H9 (cell line): ENCODE measurements around the gene ATG7. TPM values are rescaled to one million over a fixed set of nuclear protein-coding genes. Genes with fewer than 3 reads are reported as not detected.

Experiments used
- DNase-seq: peaks from one replicate; pipeline ENCODE4 v3.0.0-alpha.2; 2017
- H2AFZ ChIP-seq: one replicate; pipeline ENCODE4 v1.6.1; 2013; ENCODE audit warnings: mild to moderate bottlenecking, low read length, control low read depth, moderate library complexity
- H2AK5ac ChIP-seq: 2 replicates; pipeline ENCODE4 v1.6.1; 2013; ENCODE audit warnings: low read length, control low read depth, mixed read lengths; ENCODE audit not compliant: insufficient read length
- H2BK120ac ChIP-seq: one replicate; pipeline ENCODE4 v1.6.1; 2013; ENCODE audit warnings: low read depth, mild to moderate bottlenecking, low read length, control low read depth, inconsistent platforms; ENCODE audit not compliant: poor library complexity, severe bottlenecking
- H2BK12ac ChIP-seq: 2 replicates; pipeline ENCODE4 v1.6.1; 2013; ENCODE audit warnings: low read length, control low read depth, mixed read lengths, low read depth; ENCODE audit not compliant: insufficient read length
- H2BK15ac ChIP-seq: 2 replicates; pipeline ENCODE4 v1.6.1; 2013; ENCODE audit warnings: low read depth, low read length, control low read depth
- H2BK20ac ChIP-seq: one replicate; pipeline ENCODE4 v1.6.1; 2013; ENCODE audit warnings: low read depth, mild to moderate bottlenecking, low read length, control low read depth, inconsistent platforms; ENCODE audit not compliant: poor library complexity, severe bottlenecking
- H2BK5ac ChIP-seq: 2 replicates; pipeline ENCODE4 v1.6.1; 2013; ENCODE audit warnings: low read length, control low read depth, mixed read lengths; ENCODE audit not compliant: insufficient read length
- H3K14ac ChIP-seq: 2 replicates; pipeline ENCODE4 v1.6.1; 2013; ENCODE audit warnings: low read length, control low read depth; ENCODE audit not compliant: insufficient read depth
- H3K18ac ChIP-seq: 2 replicates; pipeline ENCODE4 v1.6.1; 2013; ENCODE audit warnings: low read depth, mild to moderate bottlenecking, mixed read lengths, low read length, control low read depth; ENCODE audit not compliant: insufficient read length
- H3K23ac ChIP-seq: 2 replicates; pipeline ENCODE4 v1.6.1; 2013; ENCODE audit warnings: low read length, control low read depth, mixed read lengths, low read depth; ENCODE audit not compliant: insufficient read length
- H3K23me2 ChIP-seq: 2 replicates; pipeline ENCODE4 v1.6.1; 2013; ENCODE audit warnings: low read depth, mild to moderate bottlenecking, mixed read lengths, low read length, control low read depth; ENCODE audit not compliant: insufficient read length, poor library complexity, severe bottlenecking
- H3K27ac ChIP-seq: 2 replicates; pipeline ENCODE4 v1.5.1; 2013; ENCODE audit warnings: low read length, control low read depth, mixed read lengths, low read depth; ENCODE audit not compliant: insufficient read length
- H3K27me3 ChIP-seq: 2 replicates; pipeline ENCODE4 v1.6.1; 2013; ENCODE audit warnings: low read length, control low read depth, inconsistent platforms; ENCODE audit not compliant: insufficient read depth
- H3K4ac ChIP-seq: 2 replicates; pipeline ENCODE4 v1.6.1; 2013; ENCODE audit warnings: low read depth, mild to moderate bottlenecking, control low read depth, inconsistent platforms, low read length, moderate library complexity
- H3K4me1 ChIP-seq: 2 replicates; pipeline ENCODE4 v1.6.1; 2013; ENCODE audit warnings: low read length, control low read depth, inconsistent platforms; ENCODE audit not compliant: insufficient read depth
- H3K4me2 ChIP-seq: 2 replicates; pipeline ENCODE4 v1.6.1; 2013; ENCODE audit warnings: low read length, control low read depth, mixed read lengths; ENCODE audit not compliant: insufficient read length, insufficient read depth
- H3K56ac ChIP-seq: 2 replicates; pipeline ENCODE4 v1.6.1; 2013; ENCODE audit warnings: low read depth, mild to moderate bottlenecking, mixed read lengths, low read length, control low read depth; ENCODE audit not compliant: insufficient read length
- H3K79me1 ChIP-seq: 2 replicates; pipeline ENCODE4 v1.6.1; 2013; ENCODE audit warnings: low read depth, mild to moderate bottlenecking, moderate library complexity, low read length, control low read depth, inconsistent platforms; ENCODE audit not compliant: insufficient read depth, poor library complexity, severe bottlenecking
- H3K79me2 ChIP-seq: 2 replicates; pipeline ENCODE4 v1.6.1; 2013; ENCODE audit warnings: low read length, control low read depth, inconsistent platforms; ENCODE audit not compliant: insufficient read depth
- H3K9ac ChIP-seq: 2 replicates; pipeline ENCODE4 v1.6.1; 2013; ENCODE audit warnings: low read length, control low read depth, mixed read lengths; ENCODE audit not compliant: insufficient read length; ENCODE audit errors: extremely low read depth
- H3K9me3 ChIP-seq: one replicate; pipeline ENCODE4 v1.6.1; 2013; ENCODE audit warnings: low read depth, low read length, inconsistent platforms; ENCODE audit not compliant: control insufficient read depth
- H3T11ph ChIP-seq: one replicate; pipeline ENCODE4 v1.6.1; 2013; ENCODE audit warnings: mild to moderate bottlenecking, low read length, control low read depth, inconsistent platforms
- H4K20me1 ChIP-seq: one replicate; pipeline ENCODE4 v1.6.1; 2013; ENCODE audit not compliant: control insufficient read depth, insufficient read length, insufficient read depth
- H4K5ac ChIP-seq: 2 replicates; pipeline ENCODE4 v1.6.1; 2013; ENCODE audit warnings: low read depth, mild to moderate bottlenecking, mixed read lengths, low read length, control low read depth; ENCODE audit not compliant: insufficient read length
- H4K8ac ChIP-seq: replicated peaks from 2 replicates; pipeline ENCODE4 v1.6.1; 2013; ENCODE audit warnings: low read length, control low read depth, mixed read lengths, low read depth; ENCODE audit not compliant: insufficient read length
- H4K91ac ChIP-seq: 2 replicates; pipeline ENCODE4 v1.6.1; 2013; ENCODE audit warnings: low read depth, mild to moderate bottlenecking, moderate library complexity, mixed read lengths, low read length, control low read depth; ENCODE audit not compliant: insufficient read length
- H3K27ac Mint-ChIP-seq, 3 experiments: 2 replicates in 2 of 3; 3 replicates in 1 of 3; pipeline ENCODE4 v1.8.0; 2020 to 2021; ENCODE audit warnings: mixed read lengths in 3 of 3, mild to moderate bottlenecking in 1 of 3, moderate library complexity in 1 of 3
- H3K27me3 Mint-ChIP-seq: 2 replicates; pipeline ENCODE4 v1.8.0; 2021; ENCODE audit warnings: low read depth, mild to moderate bottlenecking, moderate library complexity, mixed read lengths
- H3K36me3 Mint-ChIP-seq, 3 experiments: 2 replicates in 2 of 3; 3 replicates in 1 of 3; pipeline ENCODE4 v1.8.0; 2020 to 2021; ENCODE audit warnings: low read depth in 3 of 3, mixed read lengths in 3 of 3; ENCODE audit not compliant: insufficient read depth in 1 of 3
- H3K4me1 Mint-ChIP-seq, 2 experiments: 2 replicates each; pipeline ENCODE4 v1.8.0; 2020; ENCODE audit warnings: mixed read lengths in 2 of 2
- H3K4me3 Mint-ChIP-seq, 2 experiments: 2 replicates in 1 of 2; 3 replicates in 1 of 2; pipeline ENCODE4 v1.8.0; 2020 to 2021; ENCODE audit warnings: mild to moderate bottlenecking in 2 of 2, mixed read lengths in 2 of 2, moderate library complexity in 1 of 2
- H3K9me3 Mint-ChIP-seq, 2 experiments: 2 replicates in 1 of 2; 3 replicates in 1 of 2; pipeline ENCODE4 v1.8.0; 2020; ENCODE audit warnings: mild to moderate bottlenecking in 2 of 2, mixed read lengths in 2 of 2, moderate library complexity in 1 of 2
- WGBS: extraction: QIAGEN DNeasy Blood & Tissue Kit; methylation state at CpG from one replicate; pipeline ENCODE4 v1.1.7; 2013; ENCODE audit warnings: missing lambda C conversion rate, low lambda C conversion rate, mixed read lengths; ENCODE audit not compliant: insufficient read length; ENCODE audit errors: extremely low coverage; 5-methylcytosine and 5-hydroxymethylcytosine counted together
- total RNA-seq: library from RNA; stranded (reverse); gene quantifications from 2 replicates; pipeline ENCODE4 v1.2.1, GENCODE V29; 2021
- TF ChIP-seq, protein P1 (sequence below): fragments of 200-600 bp; sonication (generic); conservative IDR thresholded peaks from 3 replicates; pipeline ENCODE4 v1.8.0; 2021; ENCODE audit warnings: antibody characterized with exemption, mild to moderate bottlenecking

ATG7 gene
- total RNA-seq, 1 experiment from 2014 or later, result 17.9 TPM

DNA sequence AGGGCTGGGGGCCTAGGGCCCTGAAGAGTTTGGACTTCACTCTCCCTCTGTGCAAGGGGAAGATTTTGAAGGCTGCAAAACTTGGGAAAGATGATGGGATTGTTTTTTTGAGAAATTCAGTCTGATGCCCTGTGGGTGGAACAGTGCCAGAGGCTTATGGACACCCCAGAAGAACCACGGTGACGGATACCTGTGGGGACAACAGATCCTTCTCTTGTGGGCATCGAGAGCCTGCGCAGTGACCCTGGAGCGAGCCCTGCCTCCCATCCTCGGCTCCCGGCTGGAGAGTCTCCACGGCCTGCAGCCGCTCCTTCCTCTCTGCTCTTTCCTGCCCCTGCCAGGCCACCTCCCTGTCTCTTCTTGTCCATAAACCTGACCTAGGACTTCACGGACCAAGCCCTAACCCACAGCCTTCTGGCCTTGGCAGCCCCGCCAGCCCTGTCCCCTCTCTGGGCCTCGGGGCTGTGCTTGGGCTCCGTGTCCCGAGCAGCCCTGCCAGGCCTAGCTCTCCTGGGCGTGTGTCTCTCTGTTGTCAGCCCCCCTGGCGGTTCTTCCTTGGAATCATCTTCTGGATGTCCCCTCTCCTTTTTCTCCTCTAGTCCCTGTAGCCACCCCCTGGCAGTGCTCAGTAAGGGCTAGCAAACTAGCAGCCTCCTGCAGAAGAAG lies 273.1 kb downstream of the ATG7 start:
- peak overlapping the region in 1 of 3 experiments; percentile 34; a peak in 1 of 7 replicates for H3K27ac Mint-ChIP-seq

More for the DNA sequence above, 273.1 kb downstream of the ATG7 start:
- peaks cover 0 to 5% (median 0%) of the 10 kb centered on the region in 3 experiments; a peak in 2 of 7 replicates for H3K36me3 Mint-ChIP-seq
- peak; percentile 53 for DNase-seq
- Histone ChIP-seq H4K91ac (no peak overlapping the region), H3K79me2 (no peaks in the 10 kb centered on the region), H4K8ac (no peak overlapping the region), H2BK12ac (no peak overlapping the region), H4K20me1 (no peaks in the 10 kb centered on the region), H3K9ac (no peak overlapping the region), H3K27me3 (no peaks in the 10 kb centered on the region), H3K23ac (no peak overlapping the region), H3K56ac (no peak overlapping the region), H2BK120ac (no peak overlapping the region), H3K23me2 (no peaks in the 10 kb centered on the region), H2BK20ac (no peak overlapping the region), H2BK5ac (no peak overlapping the region), H3K4me2 (no peak overlapping the region), H2BK15ac (no peak overlapping the region), H3K14ac (no peak overlapping the region), H3K4ac (no peak overlapping the region), H3K9me3 (no peaks in the 10 kb centered on the region), H4K5ac (no peak overlapping the region), H3K18ac (no peak overlapping the region), H3K79me1 (no peaks in the 10 kb centered on the region), H3T11ph (no peak overlapping the region), H3K4me1 (no peaks in the 10 kb centered on the region), H2AK5ac (no peak overlapping the region), H2AFZ (no peak overlapping the region), H3K27ac (no peak overlapping the region)
- TF ChIP-seq, protein P1, sequence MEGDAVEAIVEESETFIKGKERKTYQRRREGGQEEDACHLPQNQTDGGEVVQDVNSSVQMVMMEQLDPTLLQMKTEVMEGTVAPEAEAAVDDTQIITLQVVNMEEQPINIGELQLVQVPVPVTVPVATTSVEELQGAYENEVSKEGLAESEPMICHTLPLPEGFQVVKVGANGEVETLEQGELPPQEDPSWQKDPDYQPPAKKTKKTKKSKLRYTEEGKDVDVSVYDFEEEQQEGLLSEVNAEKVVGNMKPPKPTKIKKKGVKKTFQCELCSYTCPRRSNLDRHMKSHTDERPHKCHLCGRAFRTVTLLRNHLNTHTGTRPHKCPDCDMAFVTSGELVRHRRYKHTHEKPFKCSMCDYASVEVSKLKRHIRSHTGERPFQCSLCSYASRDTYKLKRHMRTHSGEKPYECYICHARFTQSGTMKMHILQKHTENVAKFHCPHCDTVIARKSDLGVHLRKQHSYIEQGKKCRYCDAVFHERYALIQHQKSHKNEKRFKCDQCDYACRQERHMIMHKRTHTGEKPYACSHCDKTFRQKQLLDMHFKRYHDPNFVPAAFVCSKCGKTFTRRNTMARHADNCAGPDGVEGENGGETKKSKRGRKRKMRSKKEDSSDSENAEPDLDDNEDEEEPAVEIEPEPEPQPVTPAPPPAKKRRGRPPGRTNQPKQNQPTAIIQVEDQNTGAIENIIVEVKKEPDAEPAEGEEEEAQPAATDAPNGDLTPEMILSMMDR, result peak; percentile 26; the same call in 1 of the 3 replicates
- H3K9me3 Mint-ChIP-seq, result no peaks in the 10 kb centered on the region; a peak in 1 of 5 replicates
- WGBS, result no CpG with 5 or more reads among the region's 16 CpGs
- peaks cover 3 to 6% of the 10 kb centered on the region in 2 experiments; a peak in 3 of 4 replicates for H3K4me1 Mint-ChIP-seq
- H3K4me3 Mint-ChIP-seq, result no peak overlapping the region
- no peaks in the 10 kb centered on the region for H3K27me3 Mint-ChIP-seq
